ENCODE data around the gene IGDCC3. TPM values are rescaled to one million over a fixed set of nuclear protein-coding genes. Genes with fewer than 3 reads are reported as not detected.

IGDCC3 gene
- total and polyA plus RNA-seq, 3 donors from 2014 or later, result 5.8 to 6.5 (median 6.5) TPM

GRCh38 chr15:65343374-65343981, 34.3 kb downstream of the IGDCC3 start:
- TF ChIP-seq POLR2A (IDR thresholded peaks at IDR 0.05) (no peak), CTCF (IDR thresholded peaks at IDR 0.05) (no peak)
- WGBS, 2 donors, result 89 to 92% methylated on average over 8 to 10 of the region's 10 CpGs
- Histone ChIP-seq H3K4me1 (peaks cover 2% of the 10 kb centered on the region), H3K36me3 (ENCODE audit: low read depth, missing control alignments) (no peaks in the 10 kb centered on the region), H3K27ac (no peak overlapping the region), H3K9me3 (no peaks in the 10 kb centered on the region), H3K4me3 (no peak overlapping the region), H3K27me3 (no peaks in the 10 kb centered on the region)
- intact Hi-C loops (cut with DNase I; ENCODE audit: low total_unique reads), result no loop called here
- no peak for DNase-seq

DNA sequence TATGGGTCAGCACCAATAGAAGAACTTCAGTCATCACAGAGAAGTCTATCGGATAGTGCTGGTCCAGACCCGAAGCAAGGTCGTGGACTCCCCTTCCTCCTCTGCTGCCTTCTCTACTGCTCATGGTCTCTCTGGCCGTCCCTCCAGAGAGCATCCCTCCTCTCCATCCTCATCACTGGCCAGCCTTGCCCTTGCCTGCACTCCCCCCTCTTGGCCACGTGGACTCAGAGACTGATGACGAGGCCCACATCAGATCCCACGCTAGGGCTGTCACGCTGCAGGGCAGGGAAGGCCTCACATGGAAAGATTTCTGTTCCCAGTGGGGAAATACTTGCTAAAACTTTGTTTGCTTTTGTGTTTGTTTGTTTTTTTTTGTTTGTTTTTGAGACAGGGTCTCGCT, 35.3 kb downstream of the IGDCC3 start:
- Histone ChIP-seq H3K9me3 (no peaks in the 10 kb centered on the region), H3K4me1 (peaks cover 2% of the 10 kb centered on the region), H3K27me3 (no peaks in the 10 kb centered on the region), H3K36me3 (ENCODE audit: low read depth, missing control alignments) (no peaks in the 10 kb centered on the region), H3K4me3 (no peak overlapping the region), H3K27ac (no peak overlapping the region)
- intact Hi-C loops (cut with DNase I; ENCODE audit: low total_unique reads), result no loop called here
- DNase-seq, result no peak
- WGBS, 2 donors, result 88 to 93% methylated on average over 9 of the region's 9 CpGs
- no peak for TF ChIP-seq POLR2A (IDR thresholded peaks at IDR 0.05)
- no peak for TF ChIP-seq CTCF (IDR thresholded peaks at IDR 0.05)

GRCh38 chr15:65339920-65340319, 37.9 kb downstream of the IGDCC3 start:
- Histone ChIP-seq H3K4me1 (peaks cover 2% of the 10 kb centered on the region), H3K4me3 (no peak overlapping the region), H3K27ac (no peak overlapping the region), H3K36me3 (ENCODE audit: low read depth, missing control alignments) (no peaks in the 10 kb centered on the region), H3K9me3 (no peaks in the 10 kb centered on the region), H3K27me3 (no peaks in the 10 kb centered on the region)
- no peak for DNase-seq
- WGBS, 2 donors, result 64 to 73% methylated on average over 7 of the region's 7 CpGs
- intact Hi-C loops (cut with DNase I; ENCODE audit: low total_unique reads), result loop anchor here (10.0 kb wide), 1 partner anchor 855 kb away; no protein-coding TSS in a partner anchor
- no peak for TF ChIP-seq CTCF (IDR thresholded peaks at IDR 0.05)
- no peak for TF ChIP-seq POLR2A (IDR thresholded peaks at IDR 0.05)

- Histone ChIP-seq H3K4me3 (no peak overlapping the region), H3K9me3 (no peaks in the 10 kb centered on the region), H3K27ac (no peak overlapping the region), H3K27me3 (no peaks in the 10 kb centered on the region), H3K36me3 (ENCODE audit: low read depth, missing control alignments) (no peaks in the 10 kb centered on the region), H3K4me1 (peaks cover 2% of the 10 kb centered on the region)
- intact Hi-C loops (cut with DNase I; ENCODE audit: low total_unique reads), result loop anchor here (10.0 kb wide), 1 partner anchor 855 kb away; no protein-coding TSS in a partner anchor
- no peak for TF ChIP-seq POLR2A (IDR thresholded peaks at IDR 0.05)
- DNase-seq, result no peak
- 85 to 89% methylated on average over 6 of the region's 6 CpGs for WGBS, 2 donors
Measured at GRCh38 chr15:65339416-65339815, 38.4 kb downstream of the IGDCC3 start.

- WGBS, 2 donors, result 94 to 97% methylated on average over 8 of the region's 8 CpGs
- H3K4me1 ChIP-seq, result peaks cover 3% of the 10 kb centered on the region
- TF ChIP-seq CTCF (IDR thresholded peaks at IDR 0.05) (no peak), POLR2A (IDR thresholded peaks at IDR 0.05) (no peak)
- DNase-seq, result no peak
- no peaks in the 10 kb centered on the region for H3K9me3 ChIP-seq
- H3K36me3 ChIP-seq (ENCODE audit: low read depth, missing control alignments), result no peaks in the 10 kb centered on the region
- intact Hi-C loops (cut with DNase I; ENCODE audit: low total_unique reads), result loop anchor here (10.0 kb wide), 1 partner anchor 856 kb away; no protein-coding TSS in a partner anchor
- H3K27ac ChIP-seq, result no peak overlapping the region
- H3K4me3 ChIP-seq, result no peak overlapping the region
- no peaks in the 10 kb centered on the region for H3K27me3 ChIP-seq
Measured at GRCh38 chr15:65338823-65339222, 39.0 kb downstream of the IGDCC3 start.

Data from testis (tissue), 3 donors.